ENCODE measurements around the gene HEXIM1.

DNA sequence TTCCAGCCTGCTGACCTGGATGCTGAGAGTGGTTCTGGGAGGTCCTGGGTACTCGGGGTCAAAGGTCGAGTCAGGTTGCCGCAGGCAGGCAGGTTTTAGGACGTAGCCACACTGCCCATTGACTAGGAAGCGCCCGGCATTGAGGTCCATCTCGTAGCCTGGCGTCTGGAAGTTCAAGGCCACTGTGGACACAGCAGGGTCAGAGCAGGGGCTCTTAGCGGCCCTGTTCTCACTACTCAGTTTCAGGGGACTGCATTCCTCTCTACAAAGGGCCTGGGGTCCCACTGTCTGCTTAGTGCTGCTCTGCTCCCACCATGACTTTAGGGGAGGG, 34.9 kb upstream of the HEXIM1 start:
- TF ChIP-seq POLR2A (IDR thresholded peaks at IDR 0.05; ENCODE audit: low read depth, low read length) (no peak), POLR2AphosphoS5 (IDR thresholded peaks at IDR 0.05; ENCODE audit: low read depth, low read length) (no peak)
